SK-N-SH (cell line): ENCODE results near the gene ZNF439. TPM values are rescaled to one million over a fixed set of nuclear protein-coding genes. Genes with fewer than 3 reads are reported as not detected.

Experiments
- CTCF ChIA-PET: fragments of 300-600, 350-600 bp; formaldehyde crosslinking; extraction: SDS; loops from one replicate; lab custom pipeline; 2021; lab: Yijun Ruan, JAX
- POLR2A ChIA-PET: fragments of 350-600 bp; sonication (Branson Sonifier 250); formaldehyde crosslinking; extraction: SDS; loops from one replicate; lab custom pipeline; 2020; ENCODE audit warnings: antibody characterized with exemption, inconsistent platforms; lab: Yijun Ruan, JAX
- DNase-seq: peaks from one replicate; pipeline ENCODE4 v3.0.0; 2012
- H2AFZ ChIP-seq: fragments of 200-600 bp; sonication (generic); 2 replicates; pipeline ENCODE4 v1.8.1; 2016; ENCODE audit warnings: antibody characterized with exemption, mild to moderate bottlenecking, low read depth
- H3F3A ChIP-seq: fragments of 200-600 bp; sonication (generic); replicated peaks from 2 replicates; pipeline ENCODE3; 2016; ENCODE audit warnings: antibody characterized with exemption, mild to moderate bottlenecking; ENCODE audit not compliant: insufficient read depth
- H3K27ac ChIP-seq, 2 experiments: fragments of 200-500 bp in 1 of 2; fragments of 200-600 bp in 1 of 2; sonication (Bioruptor generic) in 1 of 2; sonication (generic), shearing (Covaris generic) in 1 of 2; 2 replicates each; pipeline versions ENCODE4 v1.5.1 to v1.6.1; 2014 to 2016; ENCODE audit warnings: low read depth in 2 of 2, inconsistent platforms in 1 of 2, low read length in 1 of 2, mild to moderate bottlenecking in 1 of 2, mixed read lengths in 1 of 2
- H3K27me3 ChIP-seq: fragments of 200-600 bp; sonication (generic), shearing (Covaris generic); 2 replicates; pipeline ENCODE4 v1.6.1; 2016; ENCODE audit warnings: mixed run types; ENCODE audit not compliant: insufficient read depth
- H3K36me3 ChIP-seq, 2 experiments: fragments of 200-500 bp in 1 of 2; fragments of 200-600 bp in 1 of 2; sonication (Bioruptor generic) in 1 of 2; sonication (generic) in 1 of 2; replicated peaks in 1 of 2; 2 replicates each; pipeline versions ENCODE3 to v1.5.1; 2014 to 2016; ENCODE audit warnings: low read length in 1 of 2, mild to moderate bottlenecking in 1 of 2; ENCODE audit not compliant: insufficient read depth in 2 of 2, control insufficient read depth in 1 of 2
- H3K4me1 ChIP-seq, 2 experiments: fragments of 200-500 bp in 1 of 2; fragments of 200-600 bp in 1 of 2; sonication (Bioruptor generic) in 1 of 2; sonication (generic), shearing (Covaris generic) in 1 of 2; 2 replicates each; pipeline versions ENCODE4 v1.5.1 to v1.6.1; 2014 to 2016; ENCODE audit warnings: low read depth in 1 of 2, low read length in 1 of 2, mixed run types in 1 of 2; ENCODE audit not compliant: insufficient read depth in 2 of 2, control insufficient read depth in 1 of 2
- H3K4me2 ChIP-seq: fragments of 200-600 bp; sonication (generic), shearing (Covaris generic); 2 replicates; pipeline ENCODE4 v1.6.1; 2017; ENCODE audit warnings: mixed run types
- H3K4me3 ChIP-seq, 2 experiments: fragments of 200-500 bp in 1 of 2; fragments of 200-600 bp in 1 of 2; sonication (Bioruptor generic) in 1 of 2; sonication (generic), shearing (Covaris generic) in 1 of 2; 2 replicates each; pipeline versions ENCODE4 v1.5.1 to v1.8.1; 2014 to 2016; ENCODE audit warnings: low read depth in 2 of 2, inconsistent platforms in 1 of 2, low read length in 1 of 2, mild to moderate bottlenecking in 1 of 2, mixed read lengths in 1 of 2, moderate library complexity in 1 of 2
- H3K79me2 ChIP-seq: fragments of 200-600 bp; sonication (generic); 2 replicates; pipeline ENCODE4 v1.8.1; 2017; ENCODE audit warnings: mild to moderate bottlenecking; ENCODE audit not compliant: insufficient read depth
- H3K9ac ChIP-seq: fragments of 200-600 bp; sonication (generic); 2 replicates; pipeline ENCODE4 v1.6.1; 2017; ENCODE audit warnings: mixed run types
- H3K9me2 ChIP-seq: fragments of 200-600 bp; sonication (generic); 2 replicates; pipeline ENCODE4 v1.6.1; 2017; ENCODE audit warnings: mixed run types
- H3K9me3 ChIP-seq: fragments of 200-600 bp; sonication (generic); 2 replicates; pipeline ENCODE4 v1.6.1; 2017; ENCODE audit warnings: mixed run types, mild to moderate bottlenecking, moderate library complexity
- H4K20me1 ChIP-seq: fragments of 200-600 bp; sonication (generic); 2 replicates; pipeline ENCODE4 v1.6.1; 2017; ENCODE audit warnings: mild to moderate bottlenecking, mixed run types; ENCODE audit not compliant: insufficient read depth
- CHD2 ChIP-seq: fragments of 150-350 bp; IDR thresholded peaks from 2 replicates; pipeline ENCODE4 v1.6.1; 2018; ENCODE audit warnings: low read length; ENCODE audit not compliant: partially characterized antibody
- ELF1 ChIP-seq: IDR thresholded peaks from 2 replicates; pipeline ENCODE4 v1.4.0; 2012
- EZH2phosphoT487 ChIP-seq: fragments of 200-600 bp; sonication (generic); IDR thresholded peaks from 2 replicates; pipeline ENCODE4 v1.6.1; 2017; ENCODE audit warnings: low read depth, mixed run types, mild to moderate bottlenecking, antibody characterized with exemption, moderate library complexity, borderline replicate concordance
- FOSL2 ChIP-seq: IDR thresholded peaks from 2 replicates; pipeline ENCODE4 v1.4.0; 2012; ENCODE audit warnings: low read depth, mild to moderate bottlenecking, moderate library complexity, borderline replicate concordance
- GATA2 ChIP-seq: sonication (generic); formaldehyde crosslinking; IDR thresholded peaks from 2 replicates; pipeline ENCODE4 v1.5.0; 2020; ENCODE audit warnings: mild to moderate bottlenecking, missing genetic modification reagents
- IRF3 ChIP-seq: fragments of 150-350 bp; IDR thresholded peaks from 2 replicates; pipeline ENCODE4 v1.6.1; 2016; ENCODE audit warnings: mild to moderate bottlenecking, low read depth, low read length
- JUND ChIP-seq: IDR thresholded peaks from 2 replicates; pipeline ENCODE4 v1.4.0; 2012
- MEF2A ChIP-seq: IDR thresholded peaks from 2 replicates; pipeline ENCODE4 v1.4.0; 2012; ENCODE audit warnings: low read depth, borderline replicate concordance
- NRF1 ChIP-seq: IDR thresholded peaks from 2 replicates; pipeline ENCODE4 v1.6.1; 2012; ENCODE audit warnings: low read depth, mild to moderate bottlenecking, low read length
- PBX3 ChIP-seq: IDR thresholded peaks from 2 replicates; pipeline ENCODE4; 2012
- RAD21 ChIP-seq: IDR thresholded peaks from 2 replicates; pipeline ENCODE4 v1.6.1; 2012; ENCODE audit warnings: mild to moderate bottlenecking, low read length
- RXRA ChIP-seq: IDR thresholded peaks from 2 replicates; pipeline ENCODE4 v1.4.0; 2012; ENCODE audit warnings: low read depth, mild to moderate bottlenecking, borderline replicate concordance
- SIN3A ChIP-seq: IDR thresholded peaks from 2 replicates; pipeline ENCODE4 v1.6.1; 2012; ENCODE audit warnings: low read depth, mild to moderate bottlenecking, low read length, moderate library complexity, borderline replicate concordance
- SMC3 ChIP-seq: IDR thresholded peaks from 2 replicates; pipeline ENCODE4 v1.6.1; 2012; ENCODE audit warnings: low read depth, low read length, improper control_type of control experiment
- YY1 ChIP-seq: IDR thresholded peaks from 2 replicates; pipeline ENCODE4 v1.4.0; 2012; ENCODE audit warnings: low read depth, mild to moderate bottlenecking
- WGBS: methylation state at CpG from one replicate; pipeline ENCODE4 v1.1.6; 2017; ENCODE audit warnings: low lambda C conversion rate; 5-methylcytosine and 5-hydroxymethylcytosine counted together
- polyA plus RNA-seq, 3 experiments: library from polyadenylated mRNA; depleted of rRNA; stranded (reverse); fragments of >200 nt; gene quantifications; 2 replicates each; pipeline ENCODE4 v1.2.3, GENCODE V29; 2012

ZNF439 gene
- polyA plus RNA-seq, 1 of the 3 experiments (the other 2 are of a cell fraction) = 1.7 TPM

DNA sequence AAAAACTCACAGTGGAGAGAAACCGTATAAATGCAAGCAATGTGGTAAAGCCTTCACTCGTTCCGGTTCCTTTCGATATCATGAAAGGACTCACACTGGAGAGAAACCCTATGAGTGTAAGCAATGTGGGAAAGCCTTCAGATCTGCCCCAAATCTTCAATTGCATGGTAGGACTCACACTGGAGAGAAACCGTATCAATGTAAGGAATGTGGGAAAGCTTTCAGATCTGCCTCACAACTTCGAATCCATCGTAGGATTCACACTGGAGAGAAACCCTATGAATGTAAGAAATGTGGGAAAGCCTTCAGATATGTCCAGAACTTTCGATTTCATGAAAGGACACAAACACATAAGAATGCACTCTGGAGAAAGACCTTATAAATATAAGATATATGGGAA is 19.7 kb downstream of the ZNF439 start:
- H3K79me2 ChIP-seq = no peaks in the 10 kb centered on the region
- WGBS = 64% methylated on average over 8 of the region's 8 CpGs
- H3F3A ChIP-seq = no peaks in the 10 kb centered on the region
- peaks cover 14 to 39% of the 10 kb centered on the region in 2 experiments for H3K36me3 ChIP-seq
- ChIA-PET POLR2A (no interaction called here), CTCF (no interaction called here)
- TF ChIP-seq SIN3A = no peak
- TF ChIP-seq EZH2phosphoT487 = no peak
- TF ChIP-seq JUND = no peak
- TF ChIP-seq NRF1 = no peak
- TF ChIP-seq GATA2 = no peak
- TF ChIP-seq YY1 = no peak
- no peak for TF ChIP-seq CHD2
- no peak for TF ChIP-seq IRF3
- TF ChIP-seq PBX3 = no peak
- no peak for TF ChIP-seq SMC3
- peaks cover 14% of the 10 kb centered on the region for H3K9me3 ChIP-seq
- H3K27me3 ChIP-seq = no peaks in the 10 kb centered on the region
- no peak overlapping the region for H3K27ac ChIP-seq
- H3K4me3 ChIP-seq = no peak overlapping the region; a peak in 1 of 4 replicates
- no peaks in the 10 kb centered on the region for H3K9me2 ChIP-seq
- no peaks in the 10 kb centered on the region for H4K20me1 ChIP-seq
- H3K4me1 ChIP-seq = no peaks in the 10 kb centered on the region
- H3K9ac ChIP-seq = no peak overlapping the region
- no peak overlapping the region for H3K4me2 ChIP-seq
- DNase-seq = no peak
- no peak overlapping the region for H2AFZ ChIP-seq

DNA sequence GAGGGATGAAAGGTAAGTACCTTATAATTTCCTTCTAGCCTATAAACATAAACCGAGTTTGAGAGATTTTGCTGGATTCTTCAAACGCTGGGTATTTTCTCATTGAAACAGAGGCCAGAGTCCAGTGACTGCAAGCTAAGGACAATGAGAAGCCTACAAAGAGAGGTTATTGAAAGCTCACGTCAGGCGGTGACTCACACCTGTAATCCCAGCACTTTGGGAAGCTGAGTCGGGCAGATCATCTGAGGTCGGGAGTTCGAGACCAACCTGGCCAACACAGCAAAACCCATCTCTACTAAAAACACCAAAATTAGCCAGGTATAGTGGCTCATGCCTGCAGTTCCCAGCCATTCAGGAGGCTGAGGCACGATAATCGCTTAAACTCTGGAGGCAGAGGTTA is 24.1 kb downstream of the ZNF439 start:
- WGBS = 76% methylated on average over 9 of the region's 9 CpGs
- Histone ChIP-seq H3K27ac (no peak overlapping the region), H3K4me3 (no peak overlapping the region), H3K4me2 (no peak overlapping the region), H3F3A (no peaks in the 10 kb centered on the region), H2AFZ (no peak overlapping the region), H3K4me1 (no peaks in the 10 kb centered on the region), H3K79me2 (no peaks in the 10 kb centered on the region), H3K9me3 (peaks cover 8% of the 10 kb centered on the region), H3K9me2 (no peaks in the 10 kb centered on the region), H3K27me3 (no peaks in the 10 kb centered on the region), H3K9ac (no peak overlapping the region), H4K20me1 (no peaks in the 10 kb centered on the region), H3K36me3 (peaks cover 11 to 16% of the 10 kb centered on the region in 2 experiments)
- CTCF ChIA-PET = interaction anchor here (0.5 to 1.2 kb wide), 2 partner anchors 10 to 187 kb away, joined by 3 read pairs; no protein-coding TSS in a partner anchor
- POLR2A ChIA-PET = no interaction called here
- no peak for DNase-seq
- TF ChIP-seq MEF2A (no peak), FOSL2 (no peak), SMC3 (no peak), ELF1 (no peak), RXRA (no peak), RAD21 (no peak)
